H1 (cell line): ENCODE results near the gene UBAP2L. TPM values are rescaled to one million over a fixed set of nuclear protein-coding genes. Genes with fewer than 3 reads are reported as not detected.

ENCODE experiments used
- CTCF ChIA-PET: fragments of 300-600 bp; sonication (Branson Sonifier 250); formaldehyde crosslinking; loops from one replicate; lab custom pipeline; 2021; ENCODE audit not compliant: partially characterized antibody; lab: Charles Lee
- POLR2A ChIA-PET: fragments of 300-600 bp; sonication (Branson Sonifier 250); formaldehyde crosslinking; loops from one replicate; lab custom pipeline; 2021; ENCODE audit warnings: inconsistent platforms; ENCODE audit not compliant: partially characterized antibody; lab: Charles Lee
- DNase-seq, 2 experiments: peaks; one replicate each; pipeline versions ENCODE4 v3.0.0 to v3.0.0-alpha.2; 2010 to 2022; ENCODE audit warnings: low spot score in 2 of 2, low read depth in 1 of 2, mixed read lengths in 1 of 2
- FAIRE-seq: peaks from 2 replicates; lab custom pipeline; 2011; peaks lifted over from hg19 to GRCh38; lab: Jason Lieb, UNC
- H2AFZ ChIP-seq: 2 replicates; pipeline ENCODE4 v1.8.1; 2012; ENCODE audit warnings: low read length, inconsistent platforms
- H2AK5ac ChIP-seq: 2 replicates; pipeline ENCODE4 v1.6.1; 2013; ENCODE audit warnings: low read depth, low read length
- H2BK120ac ChIP-seq: replicated peaks from 2 replicates; pipeline ENCODE3; 2013; ENCODE audit warnings: low read depth, low read length, inconsistent platforms
- H2BK12ac ChIP-seq: 2 replicates; pipeline ENCODE4 v1.6.1; 2013; ENCODE audit warnings: low read depth, low read length
- H2BK15ac ChIP-seq: 2 replicates; pipeline ENCODE4 v1.6.1; 2013; ENCODE audit warnings: low read length
- H2BK20ac ChIP-seq: 2 replicates; pipeline ENCODE4 v1.6.1; 2013; ENCODE audit warnings: low read length
- H2BK5ac ChIP-seq: 2 replicates; pipeline ENCODE4 v1.6.1; 2013; ENCODE audit warnings: low read depth, low read length
- H3K14ac ChIP-seq: 2 replicates; pipeline ENCODE4 v1.6.1; 2013; ENCODE audit warnings: inconsistent platforms; ENCODE audit not compliant: insufficient read length
- H3K18ac ChIP-seq: 2 replicates; pipeline ENCODE4 v1.6.1; 2013; ENCODE audit warnings: low read length; ENCODE audit errors: extremely low read depth
- H3K23ac ChIP-seq: 2 replicates; pipeline ENCODE4 v1.6.1; 2013; ENCODE audit warnings: inconsistent platforms; ENCODE audit not compliant: insufficient read length
- H3K23me2 ChIP-seq: 2 replicates; pipeline ENCODE4 v1.6.1; 2013; ENCODE audit warnings: low read depth, low read length
- H3K27ac ChIP-seq: 2 replicates; pipeline ENCODE4 v1.6.1; 2011; ENCODE audit warnings: low read depth, low read length, inconsistent platforms
- H3K27me3 ChIP-seq, 4 experiments: replicated peaks in 1 of 4; 1 replicate in 1 of 4; 2 replicates in 3 of 4; pipeline versions ENCODE4 v1.6.1 to v1.8.1; 2011 to 2013; ENCODE audit warnings: low read length in 3 of 4, mild to moderate bottlenecking in 3 of 4, inconsistent platforms in 2 of 4, mixed read lengths in 2 of 4, moderate library complexity in 1 of 4; ENCODE audit not compliant: control insufficient read depth in 3 of 4, insufficient read depth in 3 of 4; ENCODE audit errors: extremely low read depth in 1 of 4
- H3K36me3 ChIP-seq, 4 experiments: 2 replicates each; pipeline versions ENCODE4 v1.6.1 to v1.8.1; 2011 to 2013; ENCODE audit warnings: mild to moderate bottlenecking in 4 of 4, low read length in 3 of 4, moderate library complexity in 2 of 4, control low read depth in 1 of 4, inconsistent platforms in 1 of 4; ENCODE audit not compliant: insufficient read depth in 4 of 4, control insufficient read depth in 2 of 4
- H3K4ac ChIP-seq: replicated peaks from 2 replicates; pipeline ENCODE3; 2013; ENCODE audit warnings: low read length, low read depth, mixed read lengths, inconsistent platforms; ENCODE audit not compliant: insufficient read length
- H3K4me1 ChIP-seq, 4 experiments: replicated peaks in 1 of 4; 1 replicate in 1 of 4; 2 replicates in 3 of 4; pipeline versions ENCODE4 v1.6.1 to v1.8.1; 2011 to 2013; ENCODE audit warnings: low read length in 3 of 4, inconsistent platforms in 2 of 4, mixed read lengths in 1 of 4; ENCODE audit not compliant: insufficient read depth in 4 of 4, control insufficient read depth in 3 of 4
- H3K4me2 ChIP-seq, 2 experiments: 2 replicates each; pipeline versions ENCODE4 v1.6.1 to v1.8.1; 2011 to 2013; ENCODE audit warnings: low read depth in 2 of 2, low read length in 2 of 2, control low read depth in 1 of 2, inconsistent platforms in 1 of 2, mild to moderate bottlenecking in 1 of 2; ENCODE audit not compliant: insufficient read depth in 1 of 2
- H3K4me3 ChIP-seq, 4 experiments: fragments of 200-600, 300-600 bp in 1 of 4; sonication (generic), shearing (Covaris generic), sonication (Bioruptor Twin) in 1 of 4; 2 replicates each; pipeline versions ENCODE4 v1.5.1 to v1.8.1; 2011 to 2016; ENCODE audit warnings: low read length in 4 of 4, low read depth in 3 of 4, control low read depth in 2 of 4, inconsistent platforms in 2 of 4, mild to moderate bottlenecking in 2 of 4, mixed read lengths in 1 of 4, moderate library complexity in 1 of 4; ENCODE audit not compliant: insufficient read depth in 2 of 4; ENCODE audit errors: extremely low read depth in 1 of 4
- H3K56ac ChIP-seq: replicated peaks from 2 replicates; pipeline ENCODE3; 2013; ENCODE audit warnings: low read depth, mild to moderate bottlenecking, mixed read lengths, low read length, inconsistent platforms; ENCODE audit not compliant: insufficient read length
- H3K79me1 ChIP-seq: 2 replicates; pipeline ENCODE4 v1.6.1; 2013; ENCODE audit warnings: low read depth, low read length, control low read depth
- H3K79me2 ChIP-seq, 2 experiments: 2 replicates each; pipeline versions ENCODE4 v1.6.1 to v1.8.1; 2012 to 2013; ENCODE audit warnings: low read length in 2 of 2, mild to moderate bottlenecking in 2 of 2, inconsistent platforms in 1 of 2; ENCODE audit not compliant: insufficient read depth in 2 of 2, control insufficient read depth in 1 of 2
- H3K9ac ChIP-seq, 4 experiments: replicated peaks in 1 of 4; 1 replicate in 1 of 4; 2 replicates in 3 of 4; pipeline versions ENCODE4 v1.6.1 to v1.8.1; 2011 to 2013; ENCODE audit warnings: low read depth in 3 of 4, low read length in 3 of 4, control low read depth in 2 of 4, mild to moderate bottlenecking in 2 of 4, moderate library complexity in 2 of 4, inconsistent platforms in 1 of 4; ENCODE audit errors: extremely low read depth in 1 of 4
- H3K9me3 ChIP-seq, 2 experiments: 2 replicates each; pipeline versions ENCODE4 v1.6.1 to v1.8.1; 2012 to 2013; ENCODE audit warnings: mild to moderate bottlenecking in 2 of 2, moderate library complexity in 2 of 2, control low read depth in 1 of 2, inconsistent platforms in 1 of 2, low read depth in 1 of 2, low read length in 1 of 2, mixed read lengths in 1 of 2; ENCODE audit not compliant: insufficient read depth in 2 of 2
- H4K20me1 ChIP-seq, 2 experiments: replicated peaks in 1 of 2; 2 replicates each; pipeline versions ENCODE3 to v1.8.1; 2011 to 2013; ENCODE audit warnings: inconsistent platforms in 2 of 2, low read length in 2 of 2, mild to moderate bottlenecking in 1 of 2; ENCODE audit not compliant: insufficient read depth in 2 of 2, control insufficient read depth in 1 of 2
- H4K5ac ChIP-seq: 2 replicates; pipeline ENCODE4 v1.6.1; 2013; ENCODE audit warnings: low read length, low read depth, mixed read lengths, inconsistent platforms; ENCODE audit not compliant: insufficient read length
- H4K8ac ChIP-seq: 2 replicates; pipeline ENCODE4 v1.8.0; 2013; ENCODE audit warnings: mild to moderate bottlenecking, moderate library complexity, low read length, inconsistent platforms; ENCODE audit not compliant: insufficient read depth; ENCODE audit errors: extremely low read depth
- H4K91ac ChIP-seq: replicated peaks from 2 replicates; pipeline ENCODE3; 2013; ENCODE audit warnings: low read length, mixed read lengths, inconsistent platforms; ENCODE audit not compliant: insufficient read length
- ATF2 ChIP-seq: IDR thresholded peaks from 2 replicates; pipeline ENCODE4 v1.6.1; 2012; ENCODE audit warnings: low read length, inconsistent platforms
- EZH2 ChIP-seq: fragments of 200-600 bp; sonication (generic); IDR thresholded peaks from 2 replicates; pipeline ENCODE4 v1.7.1; 2012; ENCODE audit warnings: low read depth, mild to moderate bottlenecking, moderate library complexity, low read length, inconsistent platforms; ENCODE audit not compliant: severe bottlenecking
- FOSL1 ChIP-seq: IDR thresholded peaks from 2 replicates; pipeline ENCODE4 v1.6.1; 2011; ENCODE audit warnings: mild to moderate bottlenecking, low read depth, low read length, moderate library complexity; ENCODE audit not compliant: insufficient read depth
- GABPA ChIP-seq: IDR thresholded peaks from 2 replicates; pipeline ENCODE4 v1.6.1; 2011; ENCODE audit warnings: mild to moderate bottlenecking, low read length, moderate library complexity, borderline replicate concordance; ENCODE audit not compliant: insufficient read depth
- KDM1A ChIP-seq: fragments of 200-600, 300-600 bp; sonication (generic); IDR thresholded peaks from 2 replicates; pipeline ENCODE4 v1.7.1; 2016; ENCODE audit warnings: mild to moderate bottlenecking, low read length, borderline replicate concordance
- KDM4A ChIP-seq: IDR thresholded peaks from one replicate; pipeline ENCODE4 v1.7.1; 2012; ENCODE audit warnings: low read depth, mild to moderate bottlenecking, moderate library complexity, low read length, inconsistent platforms; ENCODE audit not compliant: severe bottlenecking
- MAX ChIP-seq: IDR thresholded peaks from 2 replicates; pipeline ENCODE4 v1.6.1; 2012; ENCODE audit warnings: inconsistent platforms
- NANOG ChIP-seq: IDR thresholded peaks from 2 replicates; pipeline ENCODE4 v1.6.1; 2011; ENCODE audit warnings: low read length, low read depth, mild to moderate bottlenecking, inconsistent platforms; ENCODE audit not compliant: insufficient read depth, poor library complexity, severe bottlenecking
- PHF8 ChIP-seq: fragments of 200-600 bp; sonication (generic); conservative IDR thresholded peaks from 2 replicates; pipeline ENCODE4 v1.7.1; 2012; ENCODE audit warnings: low read depth, mild to moderate bottlenecking, inconsistent platforms, low read length, moderate library complexity
- SIN3A ChIP-seq, 2 experiments: IDR thresholded peaks in 1 of 2; conservative IDR thresholded peaks in 1 of 2; 2 replicates each; pipeline ENCODE4 v1.6.1; 2011 to 2012; ENCODE audit warnings: low read length in 2 of 2, improper control_type of control experiment in 1 of 2, low read depth in 1 of 2, mild to moderate bottlenecking in 1 of 2
- SRF ChIP-seq: IDR thresholded peaks from 2 replicates; pipeline ENCODE4 v1.6.1; 2011; ENCODE audit warnings: mild to moderate bottlenecking, low read depth, low read length, moderate library complexity
- WGBS, 2 experiments: shearing (Covaris generic) in 1 of 2; methylation state at CpG; one replicate each; pipeline versions ENCODE4 v1.1.6 to v1.1.7; 2013 to 2015; ENCODE audit warnings: low lambda C conversion rate in 2 of 2, mixed read lengths in 2 of 2, inconsistent platforms in 1 of 2, low coverage in 1 of 2, missing lambda C conversion rate in 1 of 2; ENCODE audit not compliant: insufficient replicate concordance in 2 of 2, insufficient coverage in 1 of 2, insufficient read length in 1 of 2; ENCODE audit errors: extremely low coverage in 1 of 2, missing lambda C conversion rate in 1 of 2; 5-methylcytosine and 5-hydroxymethylcytosine counted together
- polyA plus RNA-seq, 7 experiments: library from polyadenylated mRNA; depleted of rRNA in 3 of 7; stranded (reverse) in 5 of 7; unstranded in 2 of 7; fragments of >200 nt in 5 of 7; fragments of 200-250 nt in 2 of 7; gene quantifications; 1 replicate in 5 of 7; 2 replicates in 1 of 7; 4 replicates in 1 of 7; pipeline versions ENCODE4 v1.2.1 to v1.2.3, GENCODE V29; 2011 to 2013; ENCODE audit warnings: missing spikeins in 2 of 7, mixed read lengths in 2 of 7
- total RNA-seq: library from RNA; stranded (reverse); fragmentation: NEBNext Ultra II Directional; extraction: Animal tissue kit (Norgen Biotek cat#: 25700); gene quantifications from 2 replicates; pipeline ENCODE4 v1.2.1, GENCODE V29; 2021

Gene UBAP2L
- total and polyA plus RNA-seq, 2 of the 8 experiments (the other 6 are each of a cell fraction or from before 2014, with no cell fraction given), result 254 to 349 TPM

- ChIA-PET CTCF (interaction anchor here (1.0 to 4.3 kb wide), 3 partner anchors 8 to 135 kb away, joined by 3 to 19 read pairs (median 4); partner anchors contain the start of genes ATP8B2 and HAX1), POLR2A (interaction anchor here (0.8 to 1.0 kb wide), 2 partner anchors 17 to 29 kb away, joined by 3 to 7 read pairs; partner anchors contain the start of gene UBAP2L)
- Histone ChIP-seq H3K23ac (no peak overlapping the region), H2BK12ac (no peak overlapping the region), H3K18ac (no peak overlapping the region), H3K9me3 (no peaks in the 10 kb centered on the region), H2BK120ac (no peak overlapping the region), H3K79me2 (no peaks in the 10 kb centered on the region), H3K23me2 (no peaks in the 10 kb centered on the region), H2BK5ac (no peak overlapping the region), H2AK5ac (no peak overlapping the region), H3K4me2 (no peak overlapping the region), H3K79me1 (no peaks in the 10 kb centered on the region), H4K5ac (no peak overlapping the region), H3K27me3 (no peaks in the 10 kb centered on the region), H3K27ac (no peak overlapping the region), H2BK20ac (no peak overlapping the region), H2BK15ac (no peak overlapping the region), H4K8ac (no peak overlapping the region), H3K9ac (no peak overlapping the region), H3K4me1 (peaks cover 5 to 17% (median 11%) of the 10 kb centered on the region in 4 experiments; a peak in 5 of 7 replicates), H3K56ac (no peak overlapping the region), H3K14ac (no peak overlapping the region), H3K36me3 (no peaks in the 10 kb centered on the region), H3K4me3 (no peak overlapping the region), H2AFZ (no peak overlapping the region), H4K20me1 (no peaks in the 10 kb centered on the region), H4K91ac (no peak overlapping the region), H3K4ac (no peak overlapping the region)
- 64% methylated on average over 1 of the region's 1 CpG; no CpG with 5 or more reads in 1 of the 2 experiments for WGBS, 2 experiments
- DNase-seq, result no peak
- no peak for FAIRE-seq
- TF ChIP-seq SIN3A (conservative IDR thresholded peaks at IDR 0.05 in 1 of 2, IDR thresholded peaks at IDR 0.05 in 1 of 2; ENCODE audit: low read depth in 1 of 2, low read length in 2 of 2), result no peak
- TF ChIP-seq KDM4A, result no peak
- no peak for TF ChIP-seq FOSL1
- TF ChIP-seq GABPA, result no peak
- no peak for TF ChIP-seq SRF
- TF ChIP-seq PHF8, result no peak
- no peak for TF ChIP-seq KDM1A
- TF ChIP-seq ATF2, result no peak
- TF ChIP-seq NANOG, result no peak
- TF ChIP-seq MAX, result no peak
- TF ChIP-seq EZH2, result no peak
These were observed 30.2 kb upstream of the UBAP2L start for GRCh38 chr1:154190550-154190949.
